Ishikawa (cell line): ENCODE measurements around the gene SLC8A1.

Experiments
- FOXM1 ChIP-seq: IDR thresholded peaks from 2 replicates; pipeline ENCODE4 v1.6.1; 2012; ENCODE audit warnings: low read depth, borderline replicate concordance
- NFIC ChIP-seq: IDR thresholded peaks from 2 replicates; pipeline ENCODE4 v1.6.1; 2012
- TAF1 ChIP-seq: IDR thresholded peaks from 2 replicates; pipeline ENCODE4 v1.6.1; 2012; ENCODE audit warnings: low read depth, mild to moderate bottlenecking
- ZBTB7A ChIP-seq: IDR thresholded peaks from 2 replicates; pipeline ENCODE4 v1.6.1; 2012; ENCODE audit warnings: low read depth
- TF ChIP-seq, protein P1 (sequence below): IDR thresholded peaks from 2 replicates; pipeline ENCODE4 v1.6.1; 2012

GRCh38 chr2:40394597-40394996, 57.3 kb downstream of the SLC8A1 start:
- TF ChIP-seq, protein P1, sequence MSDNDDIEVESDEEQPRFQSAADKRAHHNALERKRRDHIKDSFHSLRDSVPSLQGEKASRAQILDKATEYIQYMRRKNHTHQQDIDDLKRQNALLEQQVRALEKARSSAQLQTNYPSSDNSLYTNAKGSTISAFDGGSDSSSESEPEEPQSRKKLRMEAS = no peak
- TF ChIP-seq TAF1 (no peak), NFIC (no peak), ZBTB7A (no peak), FOXM1 (no peak)
